ENCODE data around the gene PCDHAC1.
"Not testable (repeated sequence)": the region's sequence is repeated elsewhere in the genome, so short reads cannot be mapped to it uniquely, and the experiment has no call there.

PCDHAC1 gene

GRCh38 chr5:140925806-140926442, at the start of gene PCDHAC1:
TSS of gene PCDHAC1 (plus strand) at chr5:140926299. CDS start at chr5:140926893, 594 bp downstream.
- H3K4me3 ChIP-seq (ENCODE audit: low read length), result peak within 1 kb of the TSS; percentile 33
- no peak for TF ChIP-seq CTCF (IDR thresholded peaks at IDR 0.05; ENCODE audit: insufficient read depth, low read depth, low read length, missing control alignments)

DNA sequence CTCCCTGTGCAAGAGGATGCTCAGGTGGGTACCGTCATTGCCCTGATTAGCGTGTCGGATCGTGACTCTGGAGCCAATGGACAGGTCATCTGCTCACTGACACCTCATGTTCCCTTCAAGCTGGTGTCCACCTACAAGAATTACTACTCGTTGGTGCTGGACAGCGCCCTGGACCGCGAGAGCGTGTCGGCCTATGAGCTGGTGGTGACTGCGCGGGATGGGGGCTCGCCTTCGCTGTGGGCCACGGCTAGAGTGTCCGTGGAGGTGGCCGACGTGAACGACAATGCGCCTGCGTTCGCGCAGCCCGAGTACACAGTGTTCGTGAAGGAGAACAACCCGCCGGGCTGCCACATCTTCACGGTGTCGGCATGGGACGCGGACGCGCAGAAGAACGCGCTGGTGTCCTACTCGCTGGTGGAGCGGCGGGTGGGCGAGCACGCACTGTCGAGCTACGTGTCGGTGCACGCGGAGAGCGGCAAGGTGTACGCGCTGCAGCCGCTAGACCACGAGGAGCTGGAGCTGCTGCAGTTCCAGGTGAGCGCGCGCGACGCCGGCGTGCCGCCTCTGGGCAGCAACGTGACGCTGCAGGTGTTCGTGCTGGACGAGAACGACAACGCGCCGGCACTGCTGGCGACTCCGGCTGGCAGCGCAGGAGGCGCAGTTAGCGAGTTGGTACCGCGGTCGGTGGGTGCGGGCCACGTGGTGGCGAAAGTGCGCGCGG, 49.4 kb upstream of the PCDHAC1 start:
- not testable (repeated sequence) for DNase-seq (ENCODE audit: low read depth); H3K4me3 ChIP-seq (ENCODE audit: low read length)

More at GRCh38 chr5:140925806-140926442, at the start of gene PCDHAC1:
- DNase-seq (ENCODE audit: low read depth), result no peak

DNA sequence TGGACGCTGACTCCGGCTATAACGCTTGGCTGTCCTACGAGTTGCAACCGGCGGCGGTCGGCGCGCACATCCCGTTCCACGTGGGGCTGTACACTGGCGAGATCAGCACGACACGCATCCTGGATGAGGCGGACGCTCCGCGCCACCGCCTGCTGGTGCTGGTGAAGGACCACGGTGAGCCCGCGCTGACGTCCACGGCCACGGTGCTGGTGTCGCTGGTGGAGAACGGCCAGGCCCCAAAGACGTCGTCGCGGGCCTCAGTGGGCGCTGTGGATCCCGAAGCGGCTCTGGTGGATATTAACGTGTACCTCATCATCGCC, 48.9 kb upstream of the PCDHAC1 start:
- H3K4me3 ChIP-seq (ENCODE audit: low read length), result no peak overlapping the region
- TF ChIP-seq CTCF (IDR thresholded peaks at IDR 0.05; ENCODE audit: insufficient read depth, low read depth, low read length, missing control alignments), result no peak
- no peak for DNase-seq (ENCODE audit: low read depth)

DNA sequence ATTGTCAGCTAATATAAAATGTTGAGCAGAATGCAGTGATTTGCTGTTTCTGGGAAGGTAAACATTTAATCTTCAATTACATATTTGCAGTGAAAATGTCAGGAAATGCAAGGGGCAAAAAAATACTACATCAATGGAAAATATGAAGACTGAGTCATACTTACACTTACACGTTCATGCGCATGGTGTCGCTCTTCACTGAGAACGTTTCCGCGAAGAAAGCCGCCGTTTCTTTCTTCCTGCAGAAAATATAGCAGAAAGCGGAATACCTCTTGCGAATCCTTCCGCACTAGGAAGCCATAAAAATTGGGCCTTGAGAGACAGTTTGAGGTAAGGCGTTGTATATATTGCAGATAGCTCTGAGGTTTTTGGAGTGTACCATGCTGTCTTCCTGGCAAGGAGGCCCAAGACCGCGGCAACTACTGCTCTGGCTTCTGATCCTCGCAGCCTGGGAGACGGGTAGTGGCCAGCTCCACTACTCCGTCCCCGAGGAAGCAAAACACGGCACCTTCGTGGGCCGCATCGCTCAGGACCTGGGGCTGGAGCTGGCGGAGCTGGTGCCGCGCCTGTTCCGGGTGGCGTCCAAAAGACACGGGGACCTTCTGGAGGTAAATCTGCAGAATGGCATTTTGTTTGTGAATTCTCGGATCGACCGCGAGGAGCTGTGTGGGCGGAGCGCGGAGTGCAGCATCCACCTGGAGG, 44.1 kb upstream of the PCDHAC1 start, which contains the start of gene PCDHA13:
Gene PCDHA13, plus strand, starts transcription at position 236 of the 702 bp plus-strand sequence. Its CDS starts 145 bp downstream, at position 381.
- no peak within 1 kb of the TSS for H3K4me3 ChIP-seq (ENCODE audit: low read length)
- TF ChIP-seq CTCF (IDR thresholded peaks at IDR 0.05; ENCODE audit: insufficient read depth, low read depth, low read length, missing control alignments), result peak; percentile 22
- peak; percentile 39 for DNase-seq (ENCODE audit: low read depth)

- no peak overlapping the region for H3K4me3 ChIP-seq (ENCODE audit: low read length)
- TF ChIP-seq CTCF (IDR thresholded peaks at IDR 0.05; ENCODE audit: insufficient read depth, low read depth, low read length, missing control alignments), result no peak
- DNase-seq (ENCODE audit: low read depth), result peak; percentile 4
Measured at GRCh38 chr5:140882591-140882899, 43.6 kb upstream of the PCDHAC1 start.

- no peak overlapping the region for H3K4me3 ChIP-seq (ENCODE audit: low read length)
- no peak for TF ChIP-seq CTCF (IDR thresholded peaks at IDR 0.05; ENCODE audit: insufficient read depth, low read depth, low read length, missing control alignments)
- no peak for DNase-seq (ENCODE audit: low read depth)
Measured at GRCh38 chr5:140883373-140883772, 42.7 kb upstream of the PCDHAC1 start.

DNA sequence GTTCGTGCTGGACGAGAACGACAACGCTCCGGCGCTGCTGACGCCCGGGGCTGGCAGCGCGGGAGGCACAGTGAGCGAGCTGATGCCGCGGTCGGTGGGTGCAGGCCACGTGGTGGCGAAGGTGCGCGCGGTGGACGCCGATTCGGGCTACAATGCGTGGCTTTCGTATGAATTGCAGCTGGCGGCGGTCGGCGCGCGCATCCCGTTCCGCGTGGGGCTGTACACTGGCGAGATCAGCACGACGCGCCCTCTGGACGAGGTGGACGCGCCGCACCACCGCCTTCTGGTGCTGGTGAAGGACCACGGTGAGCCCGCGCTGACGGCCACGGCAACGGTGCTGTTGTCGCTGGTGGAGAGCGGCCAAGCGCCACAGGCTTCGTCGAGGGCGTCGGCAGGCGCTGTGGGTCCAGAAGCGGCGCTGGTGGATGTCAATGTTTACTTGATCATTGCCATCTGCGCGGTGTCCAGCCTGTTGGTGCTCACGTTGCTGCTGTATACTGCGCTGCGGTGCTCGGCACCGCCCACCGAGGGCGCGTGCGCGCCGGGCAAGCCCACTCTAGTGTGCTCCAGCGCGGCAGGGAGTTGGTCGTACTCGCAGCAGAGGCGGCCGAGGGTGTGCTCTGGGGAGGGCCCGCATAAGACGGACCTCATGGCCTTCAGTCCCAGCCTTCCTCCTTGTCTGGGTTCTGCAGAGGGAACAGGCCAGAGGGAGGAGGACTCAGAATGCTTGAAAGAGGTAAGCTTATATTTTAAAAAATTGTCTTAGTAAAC, 42.0 kb upstream of the PCDHAC1 start:
- TF ChIP-seq CTCF (IDR thresholded peaks at IDR 0.05; ENCODE audit: insufficient read depth, low read depth, low read length, missing control alignments), result no peak
- no peak overlapping the region for H3K4me3 ChIP-seq (ENCODE audit: low read length)
- no peak for DNase-seq (ENCODE audit: low read depth)
